Right lobe of liver (tissue), 6 donors: Measurements from ENCODE around the gene PGAP6. TPM values are rescaled to one million over a fixed set of nuclear protein-coding genes. Genes with fewer than 3 reads are reported as not detected.
"Not testable (repeated sequence)": the region's sequence is repeated elsewhere in the genome, so short reads cannot be mapped to it uniquely, and the experiment has no call there.

ENCODE experiments used
- ATAC-seq, 4 donors: fragments of 200-7000 bp; cut with Tn5 transposase; one replicate each; pipeline ENCODE4 v1.9.1; 2020; ENCODE audit warnings: mild to moderate bottlenecking in 4 of 4, moderate library complexity in 4 of 4
- DNase-seq, 3 donors: peaks; one replicate each; pipeline ENCODE4 v3.0.0-alpha.2; 2020
- H3K27ac ChIP-seq, 3 donors: fragments of 200-600 bp; one replicate each; pipeline ENCODE4 v1.8.0; 2022
- H3K27me3 ChIP-seq, 2 donors: fragments of 200-600 bp; one replicate each; pipeline ENCODE4 v1.8.0; 2022
- H3K36me3 ChIP-seq, 4 donors: fragments of 200-600 bp; sonication (generic) in 1 of 4; one replicate each; pipeline versions ENCODE4 v1.5.1 to v1.8.0; 2017 to 2022; ENCODE audit warnings: control low read depth in 1 of 4
- H3K4me1 ChIP-seq, 4 donors: fragments of 200-600 bp; sonication (generic) in 1 of 4; one replicate each; pipeline versions ENCODE4 v1.5.1 to v1.8.0; 2017 to 2022; ENCODE audit warnings: control low read depth in 1 of 4
- H3K4me3 ChIP-seq, 3 donors: fragments of 200-600 bp; one replicate each; pipeline ENCODE4 v1.8.0; 2022
- H3K9me3 ChIP-seq, 4 donors: fragments of 200-600 bp; sonication (generic) in 1 of 4; one replicate each; pipeline versions ENCODE4 v1.5.1 to v1.8.0; 2017 to 2022; ENCODE audit warnings: control low read depth in 1 of 4
- POLR2A ChIP-seq: fragments of 450-650 bp; IDR thresholded peaks from one replicate; pipeline ENCODE4 v1.6.1; 2017; ENCODE audit warnings: antibody characterized with exemption, mild to moderate bottlenecking
- WGBS: methylation state at CpG from one replicate; pipeline ENCODE4 v1.1.6; 2018; ENCODE audit warnings: low coverage, low lambda C conversion rate; ENCODE audit not compliant: insufficient coverage; ENCODE audit errors: missing lambda C conversion rate; 5-methylcytosine and 5-hydroxymethylcytosine counted together
- intact Hi-C, 2 donors: fragments of 100-400 bp; cut with DNase I; formaldehyde crosslinking; loops; one replicate each; pipeline versions ENCODE4 v1.11.2 to v1.14.1; 2022
- total RNA-seq, 6 experiments: library from RNA; depleted of rRNA in 2 of 6; stranded (reverse); fragments of >200 nt in 2 of 6; fragmentation: NEBNext Ultra II Directional in 3 of 6; extraction: Animal tissue kit (Norgen Biotek cat#: 25700) in 3 of 6; gene quantifications; one replicate each; pipeline versions ENCODE4 v1.1.0 to v1.2.4, GENCODE V29; 2016 to 2023
- TF ChIP-seq, protein P1 (sequence below), 4 donors: fragments of 200-600 bp in 3 of 4; fragments of 450-650 bp in 1 of 4; IDR thresholded peaks; one replicate each; pipeline versions ENCODE4 v1.5.1 to v1.8.0; 2016 to 2022; ENCODE audit warnings: antibody characterized with exemption in 4 of 4, mild to moderate bottlenecking in 2 of 4
- donor health status: DM: no; HTN: yes; CAD: no.
- donor health status: DM: no; HTN: no; CAD: no.
- donor health status: DM: no; HTN: no; CAD: no.
- donor health status: DM: no; HTN: yes; CAD: no.
- donor health status: DM: no; HTN: yes; CAD: no.

The PGAP6 gene
- total RNA-seq, 6 experiments from 2014 or later: 24.3 to 44.6 (median 28.0) TPM

- 75% methylated on average over 9 of the region's 11 CpGs for WGBS
- H3K27ac ChIP-seq: no peak overlapping the region
Measured at GRCh38 chr16:336269-336668, 45.5 kb downstream of the PGAP6 start.

GRCh38 chr16:334861-335632 is 46.7 kb downstream of the PGAP6 start:
- H3K4me1 ChIP-seq, ATAC-seq, H3K9me3 ChIP-seq, H3K27ac ChIP-seq, DNase-seq, H3K4me3 ChIP-seq, intact Hi-C loops, H3K36me3 ChIP-seq, H3K27me3 ChIP-seq: not testable (repeated sequence)
- WGBS: 84% methylated on average over 5 of the region's 11 CpGs

More at GRCh38 chr16:336269-336668, 45.5 kb downstream of the PGAP6 start:
- Histone ChIP-seq H3K36me3 (no peaks in the 10 kb centered on the region), H3K27me3 (no peaks in the 10 kb centered on the region), H3K9me3 (no peaks in the 10 kb centered on the region), H3K4me1 (no peaks in the 10 kb centered on the region), H3K4me3 (no peak overlapping the region)
- TF ChIP-seq, protein P1, sequence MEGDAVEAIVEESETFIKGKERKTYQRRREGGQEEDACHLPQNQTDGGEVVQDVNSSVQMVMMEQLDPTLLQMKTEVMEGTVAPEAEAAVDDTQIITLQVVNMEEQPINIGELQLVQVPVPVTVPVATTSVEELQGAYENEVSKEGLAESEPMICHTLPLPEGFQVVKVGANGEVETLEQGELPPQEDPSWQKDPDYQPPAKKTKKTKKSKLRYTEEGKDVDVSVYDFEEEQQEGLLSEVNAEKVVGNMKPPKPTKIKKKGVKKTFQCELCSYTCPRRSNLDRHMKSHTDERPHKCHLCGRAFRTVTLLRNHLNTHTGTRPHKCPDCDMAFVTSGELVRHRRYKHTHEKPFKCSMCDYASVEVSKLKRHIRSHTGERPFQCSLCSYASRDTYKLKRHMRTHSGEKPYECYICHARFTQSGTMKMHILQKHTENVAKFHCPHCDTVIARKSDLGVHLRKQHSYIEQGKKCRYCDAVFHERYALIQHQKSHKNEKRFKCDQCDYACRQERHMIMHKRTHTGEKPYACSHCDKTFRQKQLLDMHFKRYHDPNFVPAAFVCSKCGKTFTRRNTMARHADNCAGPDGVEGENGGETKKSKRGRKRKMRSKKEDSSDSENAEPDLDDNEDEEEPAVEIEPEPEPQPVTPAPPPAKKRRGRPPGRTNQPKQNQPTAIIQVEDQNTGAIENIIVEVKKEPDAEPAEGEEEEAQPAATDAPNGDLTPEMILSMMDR (IDR thresholded peaks at IDR 0.05): no peak
- no peak for TF ChIP-seq POLR2A
- intact Hi-C loops: no loop called here
- DNase-seq (no peak), ATAC-seq (no peak)

GRCh38 chr16:334164-334832 is 47.5 kb downstream of the PGAP6 start:
- H3K36me3 ChIP-seq, H3K4me3 ChIP-seq, H3K4me1 ChIP-seq, DNase-seq, H3K27me3 ChIP-seq, intact Hi-C loops, ATAC-seq, H3K9me3 ChIP-seq, H3K27ac ChIP-seq: not testable (repeated sequence)
- WGBS: no CpG with 5 or more reads among the region's 5 CpGs

DNA sequence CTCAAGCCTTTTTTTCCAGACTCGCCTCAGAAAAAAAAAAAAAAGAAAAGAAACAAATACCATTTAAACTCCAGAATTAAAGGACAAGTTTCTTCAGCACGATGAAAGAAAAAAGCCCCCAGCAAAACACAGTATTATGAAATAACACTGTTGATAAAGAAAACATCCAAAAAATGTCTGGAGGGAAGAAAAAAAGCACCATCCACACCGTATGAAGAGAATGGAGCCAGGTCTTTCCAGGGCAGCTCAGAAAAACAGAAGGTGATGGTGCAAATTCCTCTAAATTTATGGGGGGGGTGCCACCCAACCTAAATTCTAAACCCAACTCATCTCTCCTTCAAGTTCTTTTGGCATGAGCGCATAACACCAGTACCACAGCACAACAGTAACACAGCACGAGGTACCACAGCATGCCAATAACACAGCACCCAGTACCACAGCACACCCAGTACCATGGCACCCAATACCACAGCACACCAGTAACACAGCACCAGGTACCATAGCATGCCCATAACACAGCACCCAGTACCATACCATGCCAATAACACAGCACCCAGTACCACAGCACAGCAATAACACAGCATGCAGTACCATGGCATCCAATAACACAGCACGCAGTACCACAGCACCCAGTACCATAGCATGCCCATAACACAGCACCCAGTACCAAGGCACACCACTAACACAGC is 48.2 kb downstream of the PGAP6 start:
- ATAC-seq (no peak), DNase-seq (no peak)
- intact Hi-C loops: no loop called here
- no peak overlapping the region for H3K4me3 ChIP-seq
- no peak overlapping the region for H3K27ac ChIP-seq
- H3K27me3 ChIP-seq: no peaks in the 10 kb centered on the region
- H3K9me3 ChIP-seq: no peaks in the 10 kb centered on the region
- WGBS: 69% methylated on average over 3 of the region's 6 CpGs
- TF ChIP-seq POLR2A: no peak
- TF ChIP-seq, protein P1 (IDR thresholded peaks at IDR 0.05): no peak
- H3K4me1 ChIP-seq: peaks cover 0 to 8% (median 4%) of the 10 kb centered on the region in 4 donors
- no peaks in the 10 kb centered on the region for H3K36me3 ChIP-seq

DNA sequence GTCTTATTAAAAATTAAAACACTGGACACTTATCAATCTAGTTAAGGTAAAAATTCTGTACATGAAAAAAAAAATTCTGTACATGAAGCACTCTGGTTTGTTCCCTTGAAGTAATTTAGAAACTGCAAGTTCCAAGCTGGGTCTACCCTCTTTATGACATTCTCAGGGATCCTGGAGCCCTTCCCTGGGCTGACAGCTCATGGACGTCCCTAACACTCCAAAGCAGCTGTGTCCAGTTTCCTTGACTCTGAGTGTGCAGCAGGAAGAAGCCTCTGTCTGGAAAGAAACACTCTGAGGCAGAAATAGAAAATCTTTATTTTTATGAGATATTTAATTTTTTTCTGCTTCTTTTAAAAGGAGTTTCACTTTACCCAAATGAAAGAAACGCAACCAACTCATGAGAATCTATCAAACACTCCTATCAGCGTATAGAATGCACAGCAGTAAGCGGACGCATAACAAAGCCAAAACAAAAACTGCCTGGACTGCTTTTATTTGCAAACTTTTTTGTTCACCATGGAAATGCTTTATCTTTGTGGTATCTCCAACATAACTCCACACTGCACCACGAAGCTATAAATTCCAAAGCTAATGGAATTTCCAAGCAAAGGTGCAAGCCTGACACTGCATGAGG is 50.5 kb downstream of the PGAP6 start:
- WGBS: 58% methylated on average over 5 of the region's 6 CpGs
- H3K36me3 ChIP-seq, intact Hi-C loops, H3K27me3 ChIP-seq, ATAC-seq, H3K4me3 ChIP-seq, H3K27ac ChIP-seq, H3K9me3 ChIP-seq, DNase-seq: not testable (repeated sequence)
- peaks cover 0 to 27% (median 13%) of the 10 kb centered on the region in 4 donors for H3K4me1 ChIP-seq
